T-helper 22 cell (primary cell): Measurements from ENCODE around the gene SPARCL1.
"Not testable (repeated sequence)": the region's sequence is repeated elsewhere in the genome, so short reads cannot be mapped to it uniquely, and the experiment has no call there.

Experiments
- DNase-seq: peaks from one replicate; pipeline ENCODE4 v3.0.0-alpha.2; 2020; ENCODE audit warnings: low read depth

Gene SPARCL1

DNA sequence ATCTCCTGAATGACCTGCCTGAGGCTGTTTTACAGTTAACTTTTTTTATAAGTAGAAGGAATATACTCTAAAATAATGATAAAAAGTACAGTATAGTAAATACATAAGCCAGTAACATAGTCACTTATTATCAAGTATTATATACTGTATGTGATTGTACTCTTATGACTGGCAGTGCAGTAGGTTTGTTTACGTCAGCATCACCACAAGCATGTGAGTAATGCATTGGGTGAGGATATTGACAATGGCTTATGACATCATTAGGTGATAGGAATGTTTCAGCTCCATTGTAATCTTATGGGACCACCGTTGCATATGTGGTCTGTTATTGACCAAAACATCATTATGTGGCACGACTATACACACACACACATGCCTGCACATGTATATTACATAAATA, 86.3 kb downstream of the SPARCL1 start:
- no peak for DNase-seq

DNA sequence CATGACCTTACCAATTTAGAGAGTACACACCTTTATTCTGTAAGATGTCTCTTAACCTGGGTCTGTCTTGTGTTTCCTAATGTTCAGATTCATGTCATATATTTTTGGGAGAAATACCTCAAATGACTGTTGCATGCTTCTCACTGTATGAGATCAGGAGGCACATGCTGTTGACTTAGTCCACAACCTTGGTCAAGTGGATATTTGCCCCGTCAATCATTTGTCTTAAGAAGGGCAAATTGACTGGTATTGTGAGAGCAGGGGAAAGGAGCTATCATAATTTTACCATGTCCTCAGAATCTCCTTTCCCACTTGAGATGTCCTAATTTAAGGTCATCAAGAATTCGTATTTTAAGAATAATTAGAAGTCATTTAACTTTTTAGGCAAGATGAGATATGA, 95.8 kb downstream of the SPARCL1 start:
- no peak for DNase-seq

DNA sequence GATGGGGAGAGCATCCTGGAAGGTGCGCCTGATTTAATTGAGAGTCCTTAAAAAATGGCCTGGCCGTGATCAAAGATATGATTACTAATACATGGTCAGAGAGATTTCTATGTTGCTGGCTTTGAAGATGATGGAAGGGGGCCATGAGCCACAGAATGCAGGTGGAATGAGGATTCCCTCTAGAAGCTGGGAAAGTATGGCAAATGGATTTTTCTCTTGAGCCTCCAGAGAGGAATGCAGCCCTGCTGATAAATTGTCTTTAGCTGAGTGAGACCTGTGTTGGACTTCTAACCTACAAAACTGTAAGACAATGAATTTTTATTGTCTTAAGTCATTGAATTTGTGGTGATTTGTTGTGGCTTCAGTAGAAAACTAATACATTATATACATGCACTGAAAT, 99.1 kb downstream of the SPARCL1 start:
- DNase-seq: no peak

DNA sequence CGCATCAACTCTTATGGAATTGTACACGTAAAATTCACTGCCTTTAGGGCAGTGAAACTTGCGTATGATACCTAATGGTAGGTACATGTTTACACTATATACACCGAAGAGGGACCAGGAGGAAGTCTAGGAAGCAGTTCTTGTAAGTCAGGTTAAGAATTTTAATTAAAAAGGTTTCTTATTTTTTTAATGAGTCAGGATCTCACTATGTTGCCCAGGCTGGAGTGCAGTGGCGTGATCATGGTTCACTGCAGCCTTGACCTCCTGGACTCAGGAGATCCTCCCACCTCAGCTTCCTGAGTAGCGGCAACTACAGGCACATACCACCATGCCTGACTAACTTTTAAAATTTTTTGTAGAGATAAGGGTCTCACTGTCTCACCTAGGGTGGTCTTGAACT, 100.2 kb downstream of the SPARCL1 start:
- no peak for DNase-seq

DNA sequence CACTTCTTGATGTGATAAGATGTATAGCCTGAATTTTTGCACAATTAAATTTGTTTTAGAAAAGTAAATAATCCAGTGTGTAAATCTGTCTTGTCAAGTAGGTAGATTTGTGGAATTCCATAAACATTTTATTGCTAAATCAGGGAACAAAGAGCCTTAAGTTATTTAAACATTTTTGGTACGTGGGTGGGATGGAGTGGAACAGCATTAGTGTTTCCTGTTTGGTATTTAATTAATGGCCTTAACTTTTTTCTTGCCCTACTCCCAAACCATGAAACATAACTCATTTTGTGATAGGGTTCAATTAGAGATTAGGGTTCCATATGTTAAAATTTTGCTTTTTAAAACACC, 101.7 kb downstream of the SPARCL1 start:
- no peak for DNase-seq

DNA sequence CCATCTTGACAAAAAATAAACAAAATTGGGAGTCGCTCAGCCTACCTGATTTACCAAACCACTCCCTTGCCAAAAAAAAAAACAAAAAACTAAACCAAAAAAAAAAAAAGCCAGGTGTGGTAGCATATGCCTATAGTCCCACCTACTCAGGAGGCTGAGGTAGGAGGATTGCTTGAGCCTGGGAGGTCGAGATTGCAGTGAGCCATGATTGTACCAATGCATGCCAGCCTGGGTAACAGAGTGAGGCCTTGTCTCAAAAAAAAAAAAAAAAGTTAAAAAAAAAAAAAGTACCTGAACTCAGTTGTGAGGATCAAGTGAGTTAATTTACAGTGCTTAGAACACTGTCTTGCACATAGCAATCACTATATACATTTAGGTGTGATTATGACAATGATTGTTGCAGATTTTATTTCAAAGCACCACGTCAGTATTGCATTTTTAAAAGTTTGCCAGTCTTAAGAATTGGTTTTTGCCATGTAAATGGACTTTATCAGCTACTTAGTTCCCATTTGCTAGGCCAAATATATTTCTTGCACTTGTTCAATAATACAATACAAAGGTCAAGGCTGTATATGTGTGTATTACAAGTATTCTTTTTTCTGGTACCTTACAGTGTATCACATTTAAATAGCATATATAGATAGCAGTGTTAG, 102.2 kb downstream of the SPARCL1 start:
- no peak for DNase-seq

DNA sequence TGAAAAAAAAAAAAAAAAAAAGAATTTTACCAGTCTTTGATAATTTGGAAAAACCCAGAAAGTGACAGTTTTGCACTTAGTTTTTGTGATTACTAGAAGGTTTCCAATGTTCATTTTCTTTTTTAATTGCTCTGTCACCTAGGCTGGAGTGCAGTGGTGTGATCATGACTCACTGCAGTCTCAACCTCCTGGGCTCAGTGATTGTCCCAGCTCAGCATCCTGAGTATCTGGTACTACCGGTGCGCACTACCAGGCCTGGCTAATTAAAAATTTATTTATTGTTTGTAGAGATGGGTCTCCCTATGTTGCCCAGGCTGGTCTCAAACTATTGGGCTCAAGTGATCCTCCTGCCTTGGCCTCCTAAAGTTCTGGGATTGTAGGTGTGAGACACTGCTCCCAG, 103.5 kb downstream of the SPARCL1 start:
- DNase-seq: no peak

DNA sequence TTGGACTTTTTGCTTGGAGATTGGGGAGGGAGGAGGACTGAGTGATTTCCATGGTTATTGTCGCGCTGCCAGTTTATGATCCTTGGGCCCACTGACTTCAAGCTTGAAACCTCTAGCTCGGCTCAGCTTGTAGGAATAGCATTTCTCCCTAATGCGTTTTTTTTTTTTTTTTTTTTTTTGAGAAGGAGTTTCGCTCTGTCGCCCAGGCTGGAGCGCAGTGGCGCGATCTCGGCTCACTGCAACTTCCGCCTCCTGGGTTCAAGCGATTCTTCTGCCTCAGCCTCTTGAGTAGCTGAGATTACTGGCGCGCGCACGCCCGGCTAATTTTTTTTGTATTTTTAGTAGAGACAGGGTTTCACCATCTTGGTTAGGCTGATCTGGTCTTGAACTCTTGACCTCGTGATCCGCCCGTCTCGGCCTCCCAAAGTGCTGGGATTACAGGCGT, 105.1 kb downstream of the SPARCL1 start:
- DNase-seq: not testable (repeated sequence)
